HEK293T (cell line): ENCODE data around the gene DECR2.

Source experiments
- CTCF ChIA-PET: fragments of 350-600 bp; formaldehyde crosslinking; extraction: SDS; loops from one replicate; lab custom pipeline; 2021; ENCODE audit warnings: antibody characterized with exemption, inconsistent platforms; lab: Yijun Ruan, JAX
- POLR2A ChIA-PET: fragments of 350-600 bp; formaldehyde crosslinking; extraction: SDS; loops from one replicate; lab custom pipeline; 2020; ENCODE audit warnings: antibody characterized with exemption, inconsistent platforms; lab: Yijun Ruan, JAX
- DNase-seq: peaks from one replicate; pipeline ENCODE4 v3.0.0; 2012; ENCODE audit warnings: mixed read lengths; ENCODE audit errors: extremely low spot score
- ARNT ChIP-seq: fragments of 450-650 bp; IDR thresholded peaks from 2 replicates; pipeline ENCODE4 v1.6.1; 2017; ENCODE audit warnings: mild to moderate bottlenecking
- BHLHE40 ChIP-seq: fragments of 450-650 bp; IDR thresholded peaks from 2 replicates; pipeline ENCODE4 v1.6.1; 2016; ENCODE audit warnings: mild to moderate bottlenecking, moderate library complexity, borderline replicate concordance
- CTBP1 ChIP-seq: fragments of 450-650 bp; IDR thresholded peaks from 2 replicates; pipeline ENCODE4 v1.6.1; 2016; ENCODE audit warnings: borderline replicate concordance
- ELF4 ChIP-seq: fragments of 450-650 bp; IDR thresholded peaks from 2 replicates; pipeline ENCODE4 v1.6.1; 2017; ENCODE audit warnings: antibody characterized with exemption
- FOXA1 ChIP-seq: fragments of 450-650 bp; IDR thresholded peaks from 2 replicates; pipeline ENCODE4 v1.6.1; 2016; ENCODE audit warnings: mild to moderate bottlenecking
- FOXK2 ChIP-seq: fragments of 450-650 bp; IDR thresholded peaks from 2 replicates; pipeline ENCODE4 v1.6.1; 2016; ENCODE audit warnings: mild to moderate bottlenecking
- FOXM1 ChIP-seq: fragments of 450-650 bp; IDR thresholded peaks from 2 replicates; pipeline ENCODE4 v1.6.1; 2017; ENCODE audit warnings: mild to moderate bottlenecking, borderline replicate concordance
- HDGF ChIP-seq: fragments of 450-650 bp; IDR thresholded peaks from 2 replicates; pipeline ENCODE4 v1.6.1; 2017; ENCODE audit warnings: antibody characterized with exemption, borderline replicate concordance
- L3MBTL2 ChIP-seq: fragments of 450-650 bp; conservative IDR thresholded peaks from 2 replicates; pipeline ENCODE4 v1.6.1; 2016; ENCODE audit warnings: mild to moderate bottlenecking
- LEF1 ChIP-seq: fragments of 450-650 bp; IDR thresholded peaks from 2 replicates; pipeline ENCODE4 v1.6.1; 2017; ENCODE audit warnings: mild to moderate bottlenecking, borderline replicate concordance
- NFRKB ChIP-seq: fragments of 450-650 bp; IDR thresholded peaks from 2 replicates; pipeline ENCODE4 v1.6.1; 2016; ENCODE audit warnings: mild to moderate bottlenecking, moderate library complexity
- PKNOX1 ChIP-seq: fragments of 450-650 bp; IDR thresholded peaks from 2 replicates; pipeline ENCODE4 v1.6.1; 2016
- SP1 ChIP-seq: fragments of 450-650 bp; IDR thresholded peaks from 2 replicates; pipeline ENCODE4 v1.6.1; 2017
- SUZ12 ChIP-seq: fragments of 450-650 bp; IDR thresholded peaks from 2 replicates; pipeline ENCODE4 v1.6.1; 2016; ENCODE audit warnings: mild to moderate bottlenecking
- TARDBP ChIP-seq: fragments of 450-650 bp; IDR thresholded peaks from 2 replicates; pipeline ENCODE4 v1.6.1; 2016
- ZNF384 ChIP-seq: fragments of 450-650 bp; IDR thresholded peaks from 2 replicates; pipeline ENCODE4 v1.6.1; 2016

DECR2 gene

GRCh38 chr16:450785-451512 is 49.3 kb downstream of the DECR2 start:
- CTCF ChIA-PET, result interaction anchor here (0.7 to 0.9 kb wide), 2 partner anchors 19 to 31 kb away, joined by 3 read pairs; no protein-coding TSS in a partner anchor
- no peak for DNase-seq
- POLR2A ChIA-PET, result interaction anchor here (0.6 to 2.3 kb wide), 3 partner anchors 20 to 26 kb away, joined by 4 to 6 read pairs (median 5); partner anchors contain the start of gene RAB11FIP3
- no peak for TF ChIP-seq FOXM1
- TF ChIP-seq LEF1, result no peak
- TF ChIP-seq TARDBP, result no peak
- TF ChIP-seq SUZ12, result no peak
- TF ChIP-seq CTBP1, result no peak
- TF ChIP-seq HDGF, result no peak
- no peak for TF ChIP-seq NFRKB
- TF ChIP-seq PKNOX1, result no peak
- TF ChIP-seq BHLHE40, result no peak
- TF ChIP-seq SP1, result no peak
- TF ChIP-seq ELF4, result no peak
- TF ChIP-seq FOXK2, result no peak
- no peak for TF ChIP-seq FOXA1
- TF ChIP-seq ZNF384, result no peak
- no peak for TF ChIP-seq ARNT
- no peak for TF ChIP-seq L3MBTL2

DNA sequence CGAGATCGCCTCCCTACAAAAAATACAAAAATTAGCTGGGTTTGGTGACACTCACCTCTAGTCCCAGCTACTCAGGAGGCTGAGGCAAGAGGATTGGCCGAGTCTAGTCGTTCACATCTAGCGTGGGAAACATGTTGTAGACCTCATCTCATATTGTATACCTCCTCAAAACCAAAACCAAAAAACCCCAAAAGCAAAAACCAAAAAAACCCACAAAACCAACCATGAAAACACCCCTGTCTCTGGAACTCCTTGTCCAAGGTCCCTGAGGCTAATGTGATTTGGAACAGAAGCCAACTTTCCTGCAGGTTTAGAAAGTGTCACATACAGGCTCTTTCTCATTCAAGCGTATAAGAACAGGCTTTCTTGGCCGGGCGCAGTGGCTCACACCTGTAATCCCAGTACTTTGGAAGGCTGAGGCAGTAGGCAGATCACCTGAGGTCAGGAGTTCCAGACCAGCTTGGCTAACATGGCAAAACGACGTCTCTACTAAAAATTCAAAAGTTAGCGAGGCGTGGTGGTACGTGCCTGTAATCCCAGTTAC is 52.8 kb downstream of the DECR2 start:
- no peak for DNase-seq
- POLR2A ChIA-PET, result interaction anchor here (0.8 kb wide), 1 partner anchor 29 kb away, joined by 4 read pairs; the partner anchor contains the start of gene RAB11FIP3
- no peak for TF ChIP-seq L3MBTL2
- no peak for TF ChIP-seq CTBP1
- TF ChIP-seq BHLHE40, result no peak
- TF ChIP-seq SP1, result no peak
- no peak for TF ChIP-seq ZNF384
- no peak for TF ChIP-seq NFRKB
- CTCF ChIA-PET, result interaction anchor here (0.8 kb wide), 1 partner anchor 33 kb away, joined by 4 read pairs; no protein-coding TSS in a partner anchor

DNA sequence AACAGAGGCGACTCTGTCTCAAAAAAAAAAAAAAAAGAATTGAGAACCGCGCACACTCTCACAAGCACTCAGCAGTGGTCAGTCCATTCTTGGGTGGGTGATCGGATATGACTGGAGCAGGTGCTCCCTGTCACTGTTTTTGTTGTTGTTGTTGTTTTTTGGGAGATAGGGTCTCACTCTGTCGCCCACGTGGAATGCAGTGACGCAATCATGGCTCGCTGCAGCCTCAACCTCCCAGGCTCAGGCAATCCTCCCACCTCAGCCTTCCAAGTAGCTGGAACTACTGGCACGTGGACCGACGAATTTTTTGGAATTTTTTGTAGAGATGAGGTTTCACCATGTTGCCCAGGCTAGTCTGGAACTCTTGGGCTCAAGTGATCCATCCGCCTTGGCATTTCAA is 53.8 kb downstream of the DECR2 start:
- CTCF ChIA-PET, result no interaction called here

DNA sequence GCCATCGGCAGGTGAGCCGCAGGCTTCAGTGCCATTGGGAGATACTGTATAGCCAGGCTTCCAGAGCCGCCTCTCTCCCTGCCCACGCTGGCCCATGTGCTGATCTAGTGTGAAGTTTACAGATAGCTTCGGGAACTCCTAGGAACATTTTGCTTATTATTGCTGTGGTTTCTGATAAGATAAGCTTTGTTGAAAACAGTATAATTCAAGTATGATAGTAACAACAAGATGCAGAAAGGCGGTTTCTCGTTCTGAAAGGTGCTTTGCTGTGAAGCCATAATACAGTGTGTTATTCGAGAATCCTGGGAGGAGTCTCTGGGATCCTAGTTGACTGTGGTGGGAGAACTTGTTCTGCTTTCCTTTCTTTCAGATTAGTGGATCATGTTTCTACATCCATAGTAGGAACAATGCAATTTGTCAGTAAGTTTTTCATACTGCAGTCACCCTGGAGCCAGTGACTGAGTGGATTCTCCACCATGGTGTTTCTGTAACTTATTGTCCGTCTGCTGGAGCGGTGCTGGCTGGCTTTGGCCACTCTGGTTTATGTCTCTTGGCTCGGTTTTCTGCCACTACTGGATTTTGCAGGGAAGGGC is 55.3 kb downstream of the DECR2 start:
- no peak for DNase-seq
- CTCF ChIA-PET, result interaction anchor here (1.0 kb wide), 1 partner anchor 30 kb away, joined by 5 read pairs; no protein-coding TSS in a partner anchor
- POLR2A ChIA-PET, result no interaction called here
- TF ChIP-seq L3MBTL2, result peak; percentile 53; the same call in 1 of the 2 replicates
- no peak for TF ChIP-seq PKNOX1

More for the DNA sequence above, 53.8 kb downstream of the DECR2 start:
- POLR2A ChIA-PET, result no interaction called here
- no peak for DNase-seq
- TF ChIP-seq SP1 (no peak), NFRKB (no peak), L3MBTL2 (no peak), ARNT (no peak), FOXA1 (no peak), ELF4 (no peak), BHLHE40 (no peak), FOXK2 (no peak), TARDBP (no peak), CTBP1 (no peak)

DNA sequence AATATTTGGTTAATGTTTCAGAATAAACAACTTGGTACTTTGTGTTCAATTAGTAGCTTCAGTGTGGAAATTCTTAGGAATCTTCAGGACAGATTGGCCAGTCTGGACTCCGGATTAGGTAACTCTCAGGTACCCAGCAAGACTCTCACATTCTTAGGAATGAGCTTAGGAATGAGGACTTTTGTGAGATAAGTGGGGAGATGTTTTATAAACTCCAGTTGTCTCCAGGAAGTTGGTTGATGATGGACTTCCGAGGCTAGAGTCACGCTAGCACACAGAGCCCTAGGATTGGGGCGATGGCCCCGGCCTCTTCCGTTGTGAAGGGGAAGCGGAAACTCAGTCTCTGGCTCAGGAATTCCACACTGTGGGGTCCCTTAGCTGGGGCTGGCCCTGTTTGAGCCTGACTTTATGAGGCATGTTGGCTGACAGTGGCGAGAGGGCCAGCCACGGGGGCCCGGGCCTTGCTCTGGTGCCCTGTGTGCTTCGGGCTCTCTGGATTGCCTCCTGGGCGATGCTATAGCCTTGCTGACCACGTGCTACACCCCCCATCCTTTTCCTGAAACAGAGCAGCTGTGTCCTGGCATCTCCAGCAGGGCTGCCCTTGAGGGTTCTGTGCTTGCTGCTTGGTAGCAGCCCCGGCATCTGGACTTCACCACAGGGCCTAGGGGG is 56.2 kb downstream of the DECR2 start:
- no peak for TF ChIP-seq L3MBTL2
- no peak for TF ChIP-seq BHLHE40
- no peak for TF ChIP-seq HDGF
- no peak for TF ChIP-seq TARDBP
- no peak for TF ChIP-seq SP1
- TF ChIP-seq FOXA1, result no peak
- TF ChIP-seq SUZ12, result no peak
- no peak for TF ChIP-seq LEF1
- TF ChIP-seq NFRKB, result no peak
- DNase-seq, result no peak
- POLR2A ChIA-PET, result no interaction called here
- CTCF ChIA-PET, result interaction anchor here (0.6 kb wide), 1 partner anchor 53 kb away, joined by 3 read pairs; no protein-coding TSS in a partner anchor

DNA sequence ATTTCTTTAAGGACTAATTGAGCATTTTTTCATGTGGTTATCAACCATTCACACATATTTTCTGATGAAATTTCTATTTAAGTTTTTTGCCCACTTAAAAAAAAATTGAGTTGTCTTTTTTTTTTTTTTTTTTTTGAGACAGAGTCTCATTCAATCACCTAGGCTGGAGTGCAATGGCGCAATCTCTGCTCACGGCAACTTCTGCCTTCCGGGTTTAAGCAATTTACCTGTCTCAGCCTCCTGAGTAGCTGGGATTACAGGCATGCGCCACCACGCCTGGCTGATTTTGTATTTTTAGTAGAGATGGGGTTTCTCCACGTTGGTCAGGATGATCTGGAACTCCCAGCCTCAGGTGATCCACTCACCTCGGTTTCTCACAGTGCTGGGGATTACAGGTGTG is 58.1 kb downstream of the DECR2 start:
- no peak for DNase-seq
- POLR2A ChIA-PET, result no interaction called here
- TF ChIP-seq PKNOX1, result no peak
- no peak for TF ChIP-seq LEF1
- TF ChIP-seq ZNF384, result no peak
- TF ChIP-seq TARDBP, result no peak
- CTCF ChIA-PET, result no interaction called here
